Cerebellar nuclear complex (tissue), 1 donor: ENCODE data around the gene SNPH.

Source experiments
- DNase-seq, 2 experiments: peaks; one replicate each; lab custom pipeline; 2025; lab: John Stamatoyannopoulos, UW

SNPH gene

DNA sequence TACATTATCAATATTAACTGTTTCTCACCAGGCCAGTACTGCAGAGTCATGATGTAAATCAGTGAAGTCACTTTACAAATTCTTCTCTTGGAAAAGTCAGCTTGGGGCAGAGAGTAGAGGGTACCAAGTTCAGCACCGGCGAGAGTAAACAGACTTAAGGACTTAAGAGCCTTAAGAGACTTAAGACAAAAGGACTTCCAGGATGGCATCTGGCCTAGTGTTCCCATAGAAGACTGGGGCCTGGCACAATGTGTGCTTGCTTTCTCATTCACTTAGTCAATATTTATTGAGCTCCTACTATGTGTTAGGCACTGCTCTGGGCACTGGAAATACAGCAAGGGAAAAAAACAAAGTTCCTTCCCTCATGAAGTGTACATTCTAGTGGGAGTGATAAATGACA, 1.4 kb upstream of the SNPH start:
- no peak for DNase-seq

DNA sequence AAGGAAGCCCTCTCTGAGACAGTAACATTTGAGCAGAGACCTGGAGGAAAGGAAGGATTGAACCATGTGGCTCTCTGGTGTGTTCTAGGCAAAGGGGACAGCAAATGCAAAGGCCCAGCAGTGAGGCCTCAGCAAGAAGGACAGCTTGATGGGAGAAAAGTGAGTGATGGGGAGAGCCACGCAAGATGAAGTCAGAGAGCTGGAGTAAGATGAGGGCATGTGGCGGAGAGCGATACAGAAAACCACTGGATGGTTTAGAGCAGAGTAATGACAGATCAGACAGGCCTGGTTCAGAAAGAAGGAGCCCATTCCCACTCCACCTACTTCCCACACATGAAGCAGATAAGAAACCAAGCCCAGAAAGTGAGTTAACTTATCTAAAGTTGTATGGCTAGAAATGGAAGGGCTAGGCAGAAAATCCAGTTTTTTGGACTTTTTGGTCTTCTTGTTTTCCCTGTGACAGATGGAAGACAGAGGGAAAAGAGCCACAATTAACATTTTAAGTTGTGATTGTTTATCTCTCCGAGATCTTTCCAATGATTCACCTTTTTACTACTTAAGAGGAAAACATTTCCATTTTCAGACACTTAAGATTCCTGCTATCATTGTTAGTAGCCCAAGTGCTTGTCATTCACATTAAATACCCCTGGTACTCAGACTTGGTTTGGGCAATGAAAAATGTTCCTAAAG, 723 bp upstream of the SNPH start:
- no peak for DNase-seq

DNA sequence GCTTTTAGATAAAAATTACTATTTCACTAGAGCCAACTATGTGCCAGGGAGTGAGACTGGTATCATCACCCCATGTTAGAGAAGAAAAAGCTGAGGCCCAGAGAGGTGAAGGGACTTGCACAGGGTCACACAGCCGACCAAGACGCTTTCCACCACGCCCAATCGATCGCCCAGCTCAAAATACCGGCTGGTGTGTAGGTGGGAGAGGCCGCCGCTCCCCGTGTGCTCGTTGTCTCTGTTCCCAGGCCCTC, 253 bp upstream of the SNPH start:
- no peak for DNase-seq

DNA sequence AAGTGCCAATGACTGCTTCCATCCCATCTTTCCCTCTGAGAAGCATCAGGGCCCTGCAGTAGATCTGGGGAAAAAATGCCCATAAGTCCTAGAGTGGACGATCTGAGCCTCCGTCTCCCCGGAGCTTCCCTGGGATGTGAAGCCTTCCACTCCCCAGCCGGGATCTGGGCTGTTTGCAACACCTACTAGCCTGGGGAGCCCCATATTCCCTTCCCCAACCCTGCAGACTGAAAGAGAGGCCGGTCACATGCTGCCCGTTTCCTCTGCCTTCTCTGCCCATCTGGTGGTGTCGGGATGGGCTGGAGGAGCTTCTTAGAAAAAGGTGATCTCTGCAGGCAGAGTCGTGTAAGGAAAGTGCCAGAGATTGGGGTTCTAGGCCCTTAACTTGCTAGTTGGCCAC, 1.1 kb downstream of the SNPH start:
- no peak for DNase-seq

DNA sequence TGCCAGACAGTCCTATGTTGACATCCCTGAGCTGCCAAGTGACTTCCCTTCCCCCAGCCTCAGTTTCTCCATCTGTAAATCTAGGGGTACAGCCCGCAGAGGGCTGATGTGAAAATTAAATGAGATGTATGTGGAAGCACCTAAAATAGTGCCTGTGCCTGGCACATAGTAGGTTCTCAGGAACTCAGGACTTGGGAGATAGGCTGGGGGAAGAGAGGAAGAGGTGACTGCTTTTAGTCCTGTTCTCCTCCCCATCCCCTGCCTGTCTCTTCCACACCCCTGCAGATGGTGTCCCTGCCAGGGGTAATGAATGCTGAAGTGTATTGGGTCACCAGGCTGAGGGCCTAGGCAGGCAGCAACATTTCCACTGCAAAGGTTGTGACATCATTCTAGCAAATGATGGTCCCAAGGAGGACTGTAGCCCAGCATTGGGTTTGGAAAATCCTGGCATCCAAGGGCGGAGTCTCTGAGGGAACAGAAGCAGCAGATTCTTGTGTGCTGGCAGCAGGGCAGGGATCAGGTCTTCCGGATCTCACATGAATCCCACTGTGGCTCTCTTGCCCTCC, 1.8 kb downstream of the SNPH start:
- DNase-seq, result no peak

DNA sequence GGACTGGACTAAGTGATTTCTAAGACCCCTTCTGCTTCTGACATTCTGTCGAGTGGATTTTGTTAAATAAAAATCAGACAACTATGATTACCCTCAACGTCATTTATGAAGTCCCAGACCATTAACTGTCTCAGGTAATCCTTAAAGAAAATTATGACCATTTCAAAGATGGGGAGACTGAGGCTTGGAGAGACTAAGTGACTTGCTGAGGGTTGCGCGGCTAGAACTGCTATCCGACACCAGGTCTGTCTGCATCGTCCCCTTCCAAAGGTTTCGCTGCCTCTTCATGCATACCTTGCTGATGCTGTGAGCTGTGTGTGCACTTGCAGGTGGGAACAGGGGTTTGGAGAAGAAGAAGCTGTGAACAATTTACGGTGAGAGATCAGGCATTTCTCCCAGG, 3.1 kb downstream of the SNPH start:
- DNase-seq, result no peak

DNA sequence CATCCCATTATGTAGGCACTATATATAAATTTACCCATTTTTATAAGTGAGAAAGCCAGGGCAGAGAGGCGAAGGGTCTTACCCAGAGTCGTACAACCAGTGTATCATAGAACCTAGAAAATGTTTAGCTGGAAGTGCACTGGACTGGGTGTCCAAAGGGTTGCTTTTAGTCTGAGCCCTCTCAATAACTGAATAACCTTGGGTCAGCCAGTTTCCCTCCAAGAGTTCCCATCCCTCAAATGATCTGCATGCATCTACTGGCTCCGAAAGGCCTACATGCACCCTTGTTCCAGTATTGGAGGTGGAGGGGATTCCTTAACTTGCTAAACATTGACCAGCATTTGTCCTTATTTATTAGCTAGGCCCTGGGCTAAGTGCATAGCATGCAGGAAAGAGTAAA, 3.8 kb downstream of the SNPH start:
- DNase-seq, result no peak

DNA sequence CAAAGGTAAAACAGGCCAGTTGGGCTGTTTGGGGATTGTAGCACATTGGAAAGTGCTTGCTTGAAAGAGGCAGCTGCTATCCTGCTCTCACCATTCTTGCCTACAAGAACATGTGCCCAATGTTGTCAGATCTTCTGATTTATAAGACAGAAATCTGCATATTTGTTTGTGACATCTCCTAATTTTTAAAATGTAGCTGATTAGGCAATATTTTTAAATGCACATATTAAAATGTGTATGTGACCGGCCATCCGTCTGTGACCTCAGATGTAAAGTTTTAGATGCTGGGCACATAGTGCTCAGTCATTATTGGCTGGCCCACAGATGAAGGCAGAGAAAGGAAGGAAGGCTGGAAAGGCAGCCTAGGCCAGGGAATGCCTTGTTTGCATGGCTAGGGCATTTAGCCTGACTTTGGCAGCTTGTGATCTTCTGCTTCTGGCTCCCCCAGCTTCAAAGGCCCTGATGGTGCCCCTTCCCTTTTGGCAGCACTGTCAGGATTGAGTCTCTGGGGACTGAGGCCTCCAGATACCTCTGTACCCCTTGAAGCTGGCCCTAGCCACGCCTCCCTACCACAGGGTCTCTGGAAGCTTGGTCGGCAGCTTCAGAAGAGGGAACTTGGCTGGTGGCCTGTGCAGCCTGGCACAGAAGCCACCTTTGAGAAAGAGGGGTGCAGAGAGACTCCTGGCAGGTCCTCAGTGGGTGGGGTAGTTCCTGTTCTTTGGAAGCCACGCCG, 6.4 kb downstream of the SNPH start:
- DNase-seq, result no peak

DNA sequence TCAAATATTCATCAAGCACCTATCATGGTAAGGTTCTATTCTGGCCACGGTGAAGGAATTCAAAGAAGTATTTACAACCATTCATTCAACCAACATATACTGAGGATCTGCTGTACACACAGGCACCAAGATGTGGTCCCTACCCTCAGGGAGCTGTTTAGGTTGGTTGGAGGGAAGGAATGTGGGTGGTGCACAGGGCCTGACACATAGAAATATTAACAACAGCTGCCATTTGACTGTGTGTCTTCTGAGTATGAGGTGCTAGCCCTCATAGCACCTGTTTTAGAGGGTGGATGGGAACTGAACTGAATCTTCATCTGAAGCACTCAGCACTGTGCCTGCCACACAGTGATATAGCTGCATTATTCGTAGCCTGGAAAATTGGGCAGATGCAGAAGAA, 7.3 kb downstream of the SNPH start:
- no peak for DNase-seq

DNA sequence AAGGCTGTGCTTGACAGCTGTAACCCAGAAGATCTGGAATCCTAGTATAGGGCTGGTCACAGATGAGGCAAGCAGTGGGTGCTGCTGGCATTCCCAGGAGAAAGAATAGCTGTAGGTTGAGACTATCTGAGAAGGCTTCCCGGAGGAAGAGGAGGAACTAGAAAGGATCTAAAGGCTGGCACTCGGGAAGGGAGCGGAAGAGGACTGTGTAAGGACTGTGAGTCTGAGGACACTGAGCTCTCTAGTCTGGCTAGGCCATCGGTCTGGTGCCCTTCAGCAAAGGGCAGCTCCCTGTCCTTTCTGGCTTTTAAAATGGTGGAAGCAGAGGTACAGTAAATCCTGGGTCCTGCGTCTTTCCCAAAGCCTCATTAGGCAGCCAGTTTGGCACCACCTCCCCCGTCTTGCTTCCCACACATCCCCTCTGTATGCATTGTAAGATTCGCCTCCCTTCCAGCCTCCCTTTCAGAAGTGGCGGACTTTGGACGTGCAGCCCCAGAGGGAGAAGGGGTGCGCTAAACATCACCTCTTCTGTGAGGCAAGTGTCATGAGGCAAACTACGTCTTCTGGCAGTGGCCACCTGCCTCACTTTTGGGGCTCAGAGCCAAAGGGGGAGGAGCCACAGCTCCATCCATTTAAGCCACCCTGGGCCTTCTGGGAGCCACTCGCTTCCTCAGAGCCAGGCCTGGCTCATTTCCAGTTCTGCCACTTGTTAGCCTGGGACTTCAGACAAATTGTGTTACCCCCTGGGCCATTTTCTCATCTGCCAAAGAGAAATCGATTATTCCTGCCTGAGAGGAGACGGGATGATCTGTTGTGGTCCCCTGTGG, 8.6 kb downstream of the SNPH start:
- DNase-seq, result no peak

DNA sequence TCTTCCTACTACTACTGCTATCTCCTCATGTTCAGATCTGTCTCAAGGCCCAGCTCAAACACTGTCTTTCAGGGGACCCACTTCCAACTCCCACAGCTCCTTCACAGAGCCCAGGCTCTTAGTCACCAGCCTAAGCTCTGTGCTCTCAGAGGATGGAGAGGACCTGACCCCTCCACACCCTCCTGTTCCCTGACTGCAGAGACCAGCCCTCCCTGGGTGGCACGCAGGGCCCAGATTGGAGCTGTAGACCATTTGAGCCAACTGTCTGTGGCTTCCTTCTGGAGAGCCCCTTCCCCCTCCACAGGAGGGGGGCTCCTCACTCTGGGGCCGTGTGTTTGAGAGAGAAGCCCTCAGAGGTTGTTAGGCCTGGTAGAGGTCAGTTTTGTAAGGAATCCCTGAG, 9.8 kb downstream of the SNPH start:
- DNase-seq, result no peak

DNA sequence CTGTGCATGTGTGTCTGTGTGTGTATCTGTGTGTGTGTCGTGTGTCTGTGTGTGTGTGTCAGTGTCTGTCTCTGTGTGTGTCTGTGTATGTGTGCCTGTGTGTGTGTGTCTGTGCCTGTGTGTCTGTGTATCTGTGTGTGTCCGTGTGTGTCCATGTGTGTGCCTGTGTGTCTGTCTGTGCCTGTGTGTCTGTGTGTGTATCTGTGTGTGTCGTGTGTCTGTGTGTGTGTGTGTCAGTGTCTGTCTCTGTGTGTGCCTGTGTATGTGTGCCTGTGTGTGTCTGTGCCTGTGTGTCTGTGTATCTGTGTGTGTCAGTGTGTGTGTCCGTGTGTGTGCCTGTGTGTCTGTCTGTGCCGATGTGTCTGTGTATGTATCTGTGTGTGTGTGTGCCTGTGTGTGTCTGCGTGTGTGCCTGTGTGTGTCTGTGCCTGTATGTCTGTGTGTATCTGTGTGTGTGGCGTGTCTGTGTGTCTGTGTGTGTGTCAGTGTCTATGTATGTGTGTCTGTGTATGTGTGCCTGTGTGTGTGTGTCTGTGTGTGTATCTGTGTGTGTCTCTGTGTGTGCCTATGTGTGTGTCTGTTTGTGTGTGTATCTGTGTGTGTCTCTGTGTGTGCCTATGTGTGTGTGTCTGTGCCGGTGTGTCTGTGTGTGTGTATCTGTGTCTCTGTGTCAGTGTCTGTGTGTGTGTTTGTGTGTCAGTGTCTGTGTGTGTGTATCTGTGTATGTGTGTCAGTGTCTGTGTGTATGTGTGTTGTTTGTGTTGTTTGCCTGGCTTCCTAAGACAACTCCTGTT, 11.6 kb downstream of the SNPH start:
- no peak for DNase-seq

DNA sequence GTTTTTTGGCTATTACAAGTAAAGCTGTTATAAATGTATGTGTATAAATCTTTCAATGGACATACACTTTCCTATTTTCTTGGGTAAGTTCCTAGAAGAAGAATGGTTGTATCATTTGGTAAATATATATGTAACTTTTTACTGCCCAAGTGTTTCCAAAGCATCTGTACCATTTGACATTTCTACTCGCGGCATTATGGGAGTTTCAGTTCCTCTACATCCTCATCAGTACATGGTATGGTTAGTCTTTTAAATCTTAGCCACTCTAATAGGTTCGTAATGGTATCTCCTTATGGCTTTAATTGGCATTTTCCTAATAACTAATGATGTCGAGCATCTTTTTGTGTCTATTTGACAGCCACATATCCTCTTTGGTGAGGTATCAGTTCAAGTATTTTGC, 12.9 kb downstream of the SNPH start:
- no peak for DNase-seq

DNA sequence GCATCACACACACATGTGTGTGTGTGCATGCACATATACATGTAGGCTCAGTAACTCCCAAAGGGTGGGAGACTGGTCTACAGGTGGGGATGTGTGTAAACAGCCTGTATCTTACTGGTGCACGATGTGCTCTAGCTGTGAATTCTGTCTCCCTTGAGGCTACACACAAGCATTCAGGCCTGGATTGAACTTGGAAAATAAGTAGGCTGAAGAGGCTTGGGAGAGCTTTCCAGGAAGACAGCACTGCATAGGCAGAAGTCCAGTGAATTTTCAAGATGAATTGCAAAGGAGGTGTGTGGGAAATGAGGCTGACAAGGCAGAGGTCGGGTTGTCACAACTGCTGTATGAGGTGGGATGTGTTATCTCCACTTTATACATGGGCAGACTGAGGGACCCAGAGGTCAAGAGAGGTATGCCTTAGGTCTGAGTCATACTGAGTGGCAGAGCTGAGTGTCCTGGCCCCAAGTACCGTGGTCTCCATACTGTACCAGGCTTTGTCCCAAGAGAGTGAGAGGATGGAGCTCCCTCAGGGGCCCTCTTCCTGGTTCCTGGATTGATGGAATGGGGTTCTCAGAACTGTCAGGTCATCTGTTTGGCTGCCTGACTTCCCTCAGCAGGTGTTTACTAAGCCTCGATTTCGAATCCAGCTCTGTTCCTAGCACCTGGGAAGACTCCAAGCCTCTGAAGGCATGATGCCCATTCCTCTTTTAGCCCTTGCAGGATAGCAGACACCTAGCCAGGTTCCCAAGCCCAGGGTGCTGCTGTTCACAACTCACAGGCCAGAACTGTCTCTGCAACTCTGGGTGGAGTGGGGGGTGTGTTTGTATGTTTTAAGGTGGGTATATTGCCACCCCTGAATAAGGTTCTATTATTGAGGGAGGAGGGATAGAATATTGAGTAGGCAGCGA, 14.4 kb downstream of the SNPH start:
- no peak for DNase-seq

DNA sequence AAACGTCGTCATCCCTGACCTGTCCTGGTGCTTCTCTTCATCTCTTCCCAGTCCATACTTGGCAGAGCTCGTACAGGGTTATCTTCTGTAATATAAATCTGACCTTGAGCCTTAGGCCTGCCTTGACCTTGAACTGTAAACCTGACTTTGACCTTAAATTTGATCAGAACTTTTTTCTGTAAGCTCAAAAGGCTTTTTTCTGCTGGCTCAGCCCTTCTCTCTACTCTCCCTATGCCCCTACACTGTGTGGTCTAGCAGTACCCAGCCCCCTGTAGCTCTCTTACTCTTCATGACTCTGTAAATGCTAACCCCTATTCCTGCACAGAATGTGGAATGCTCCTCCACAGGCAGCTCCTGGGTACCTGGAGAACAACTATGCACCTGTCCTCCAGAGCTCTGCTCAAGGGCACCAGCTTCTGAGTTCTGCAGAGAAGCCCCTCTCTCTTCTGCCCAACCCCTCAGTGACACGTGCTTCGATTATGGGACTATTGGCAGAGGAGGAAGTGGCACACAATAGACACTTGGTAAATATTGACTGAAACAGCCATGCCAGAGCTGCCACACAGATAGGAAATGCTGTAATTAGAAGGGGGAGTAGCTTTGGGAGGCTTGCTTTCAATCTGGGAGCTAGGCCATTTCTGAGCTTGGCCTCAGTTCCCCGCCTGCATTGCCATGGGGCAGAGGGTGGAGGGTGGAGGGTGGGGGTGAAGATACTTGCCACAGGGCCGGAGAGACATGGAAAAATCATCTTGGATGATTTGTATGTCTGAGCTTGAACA, 15.4 kb downstream of the SNPH start:
- DNase-seq, result no peak

DNA sequence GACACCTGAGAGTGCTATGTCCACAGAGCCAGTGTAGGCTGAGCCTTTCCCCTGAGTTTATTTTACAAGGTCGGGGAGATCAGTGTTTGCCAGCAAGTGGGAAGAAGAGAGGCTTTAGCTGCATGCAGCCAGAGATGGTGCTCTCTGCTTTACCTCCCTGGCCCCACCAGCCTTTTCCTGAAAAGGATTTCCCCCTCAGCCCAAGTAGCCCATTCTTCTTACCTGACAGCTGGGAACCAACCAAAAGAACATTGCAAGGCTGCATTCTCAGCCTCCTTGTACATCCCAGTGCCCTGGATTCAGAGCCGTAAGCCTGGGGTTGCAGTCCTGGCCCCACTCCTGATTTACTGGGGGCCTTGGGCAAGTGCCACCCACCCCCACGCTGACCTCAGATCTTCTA, 16.9 kb downstream of the SNPH start:
- no peak for DNase-seq

DNA sequence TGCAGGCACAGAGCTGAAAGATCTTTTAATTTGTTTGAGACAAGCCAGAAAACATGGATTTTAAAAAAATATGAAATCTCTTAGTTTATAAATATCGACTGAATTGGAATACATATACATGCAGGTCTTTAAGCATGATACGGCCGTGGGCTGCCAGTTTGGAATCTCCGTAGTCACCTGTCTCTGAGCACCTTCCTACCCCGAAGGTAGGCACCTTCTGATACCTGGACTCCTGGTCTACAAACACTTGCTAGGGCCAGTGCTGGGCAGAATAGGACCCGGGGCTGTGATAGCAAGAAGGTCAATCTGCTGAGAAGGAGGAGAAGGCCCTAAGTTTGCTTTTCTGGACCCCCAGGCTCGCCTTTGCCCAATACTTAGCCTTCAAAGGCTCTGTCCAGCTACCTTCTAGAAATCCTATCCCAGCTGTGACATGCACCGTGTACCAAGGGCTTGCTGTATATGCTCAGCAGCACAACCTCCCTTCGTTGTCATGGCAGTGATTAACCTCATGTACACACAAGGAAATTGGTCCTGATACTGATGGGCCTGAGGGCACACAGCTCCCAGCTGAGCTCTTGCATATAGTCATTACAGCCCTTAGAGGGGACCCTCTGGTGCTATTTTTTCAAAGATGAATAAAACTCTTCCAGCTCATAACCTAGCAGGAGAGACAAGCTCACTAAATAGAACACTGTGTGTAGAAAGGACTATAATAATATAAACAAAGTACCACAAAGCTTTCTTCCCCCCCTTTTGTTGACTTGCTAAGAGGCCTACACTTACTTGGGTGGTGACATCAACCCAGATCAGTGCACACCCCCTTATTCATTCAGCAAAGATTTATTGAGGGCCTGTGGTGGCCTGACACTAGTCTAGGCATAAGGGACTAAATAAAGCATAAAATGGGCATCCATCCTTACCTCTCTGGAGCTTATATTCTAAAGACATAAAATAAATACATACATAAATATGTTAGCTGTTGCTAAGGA, 17.7 kb downstream of the SNPH start:
- no peak for DNase-seq

DNA sequence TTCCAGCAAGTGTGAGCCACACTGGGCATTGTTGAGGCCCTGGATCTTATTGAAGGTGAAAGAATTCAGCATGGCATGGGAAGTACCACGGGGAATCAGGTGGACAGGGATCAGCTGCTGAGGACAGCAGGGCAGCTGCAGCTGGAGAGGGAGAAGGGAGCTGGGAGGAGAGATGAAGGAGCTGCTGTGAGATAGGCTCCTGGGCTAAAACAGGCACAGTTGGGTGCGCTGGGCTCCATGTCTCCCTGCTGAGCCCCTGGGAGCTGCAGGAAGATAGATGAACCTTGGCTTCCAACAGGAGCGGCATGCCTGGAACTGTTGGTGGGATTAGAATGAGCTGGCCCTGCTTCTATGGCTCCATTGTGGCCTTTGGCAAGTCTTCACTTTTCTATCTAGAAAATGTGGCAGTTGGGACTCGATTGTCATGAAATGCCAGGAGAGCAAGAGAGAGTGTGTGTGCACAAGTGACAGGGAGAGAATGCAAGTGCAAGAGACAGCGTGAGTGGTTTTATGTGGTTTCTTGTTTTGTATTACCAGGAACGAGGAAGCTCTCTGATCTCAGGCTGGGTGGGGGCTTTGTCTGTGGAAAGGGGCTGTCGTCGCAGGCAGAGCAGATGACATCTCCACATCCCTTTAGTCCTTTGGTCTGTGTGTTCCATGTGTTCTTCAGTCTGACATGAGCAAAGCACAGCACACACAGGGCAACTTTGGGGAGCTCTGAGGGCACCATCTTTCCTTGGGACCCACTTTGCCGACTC, 20.4 kb downstream of the SNPH start:
- DNase-seq, result no peak
